GM12878 (cell line): ENCODE measurements around the gene SRSF8. TPM values are rescaled to one million over a fixed set of nuclear protein-coding genes. Genes with fewer than 3 reads are reported as not detected.

Source experiments
- ATAC-seq: fragments of 200-7000 bp; cut with Tn5 transposase; 3 replicates; pipeline ENCODE4 v1.9.1; 2020; ENCODE audit warnings: mild to moderate bottlenecking, moderate library complexity
- BruUV-seq: library from RNA; stranded (reverse); fragments of 400-500 nt; replicated peaks from 2 replicates; lab custom pipeline; 2021; lab: Mats Ljungman, UMichigan
- CTCF ChIA-PET: fragments of 300-600 bp; sonication (Branson Sonifier 250); formaldehyde crosslinking; extraction: SDS; loops from one replicate; lab custom pipeline; 2021; ENCODE audit warnings: inconsistent platforms; lab: Yijun Ruan, JAX
- POLR2A ChIA-PET: fragments of 350-600 bp; formaldehyde crosslinking; extraction: SDS; loops from one replicate; lab custom pipeline; 2021; ENCODE audit warnings: inconsistent platforms; lab: Charles Lee
- RAD21 ChIA-PET: fragments of 300-600 bp; sonication (Branson Sonifier 250); formaldehyde crosslinking; loops from one replicate; lab custom pipeline; 2023; ENCODE audit warnings: antibody characterized with exemption; ENCODE audit not compliant: unreplicated experiment; lab: Charles Lee
- SMC1A ChIA-PET: fragments of 300-600 bp; sonication (Branson Sonifier 250); formaldehyde crosslinking; loops from one replicate; lab custom pipeline; 2023; ENCODE audit not compliant: unreplicated experiment, uncharacterized antibody; lab: Charles Lee
- DNase-seq: peaks from one replicate; pipeline ENCODE4 v3.0.0-alpha.2; 2011; ENCODE audit warnings: low read depth, low spot score
- FAIRE-seq: peaks from 3 replicates; lab custom pipeline; 2011; peaks lifted over from hg19 to GRCh38; lab: Jason Lieb, UNC
- H2AFZ ChIP-seq: 2 replicates; pipeline ENCODE4 v1.6.0; 2011; ENCODE audit warnings: low read depth, low read length, control low read depth; ENCODE audit not compliant: control insufficient read depth
- H3K27ac ChIP-seq: 2 replicates; pipeline ENCODE4 v1.5.1; 2011; ENCODE audit warnings: control low read depth; ENCODE audit not compliant: control insufficient read depth, insufficient read depth
- H3K27me3 ChIP-seq, 2 experiments: replicated peaks in 1 of 2; 2 replicates each; pipeline versions ENCODE4 v1.6.0 to v1.6.1; 2011; ENCODE audit warnings: low read length in 1 of 2; ENCODE audit not compliant: control insufficient read depth in 2 of 2, insufficient read depth in 2 of 2
- H3K36me3 ChIP-seq, 2 experiments: 2 replicates each; pipeline ENCODE4 v1.5.1; 2011; ENCODE audit warnings: low read length in 1 of 2; ENCODE audit not compliant: control insufficient read depth in 2 of 2, insufficient read depth in 2 of 2
- H3K4me1 ChIP-seq: 2 replicates; pipeline ENCODE4 v1.6.1; 2011; ENCODE audit warnings: mild to moderate bottlenecking, low read length, moderate library complexity, mixed read lengths; ENCODE audit not compliant: control insufficient read depth, insufficient read depth
- H3K4me2 ChIP-seq: 2 replicates; pipeline ENCODE4 v1.6.0; 2011; ENCODE audit warnings: control low read depth; ENCODE audit not compliant: control insufficient read depth, insufficient read depth
- H3K4me3 ChIP-seq: fragments of 200-600 bp; sonication (generic); 2 replicates; pipeline ENCODE4 v1.5.1; 2016
- H3K79me2 ChIP-seq: 2 replicates; pipeline ENCODE4 v1.6.0; 2011; ENCODE audit warnings: low read length; ENCODE audit not compliant: control insufficient read depth, insufficient read depth
- H3K9ac ChIP-seq: 2 replicates; pipeline ENCODE4 v1.8.0; 2011; ENCODE audit warnings: low read length, control low read depth, mixed read lengths; ENCODE audit not compliant: control insufficient read depth, insufficient read depth
- H3K9me3 ChIP-seq: replicated peaks from 3 replicates; pipeline ENCODE4 v1.5.1; 2011; ENCODE audit warnings: mild to moderate bottlenecking, low read length; ENCODE audit not compliant: control insufficient read depth, insufficient read depth
- H4K20me1 ChIP-seq: 2 replicates; pipeline ENCODE4 v1.6.0; 2011; ENCODE audit not compliant: control insufficient read depth, insufficient read depth
- CBX5 ChIP-seq: sonication (generic); IDR thresholded peaks from 2 replicates; pipeline ENCODE4 v1.6.1; 2016; ENCODE audit warnings: low read depth, moderate library complexity, mild to moderate bottlenecking, inconsistent platforms
- CHD2 ChIP-seq: IDR thresholded peaks from 2 replicates; pipeline ENCODE4 v1.6.1; 2011; ENCODE audit warnings: low read depth, low read length, improper control_type of control experiment, borderline replicate concordance
- HDAC6 ChIP-seq: fragments of 200-600 bp; sonication (generic); IDR thresholded peaks from one replicate; pipeline ENCODE4 v1.8.0; 2017; ENCODE audit warnings: antibody characterized with exemption; ENCODE audit not compliant: unreplicated experiment
- IRF4 ChIP-seq: IDR thresholded peaks from 2 replicates; pipeline ENCODE4 v1.6.1; 2011; ENCODE audit warnings: low read depth, low read length
- JUND ChIP-seq: IDR thresholded peaks from 2 replicates; pipeline ENCODE4 v1.6.1; 2012; ENCODE audit warnings: low read depth, mild to moderate bottlenecking, low read length, improper control_type of control experiment, moderate library complexity
- NFYB ChIP-seq: IDR thresholded peaks from 2 replicates; pipeline ENCODE4 v1.6.1; 2011; ENCODE audit warnings: low read depth, mild to moderate bottlenecking, low read length, improper control_type of control experiment, moderate library complexity; ENCODE audit not compliant: insufficient read depth
- RAD21 ChIP-seq: IDR thresholded peaks from 2 replicates; pipeline ENCODE4 v1.6.1; 2011; ENCODE audit warnings: mild to moderate bottlenecking, low read depth, low read length, moderate library complexity; ENCODE audit not compliant: insufficient read depth
- RAD51 ChIP-seq: fragments of 450-650 bp; IDR thresholded peaks from 2 replicates; pipeline ENCODE4 v1.6.1; 2016; ENCODE audit warnings: moderate library complexity, mild to moderate bottlenecking, inconsistent platforms
- RELA ChIP-seq: fragments of 450-650 bp; IDR thresholded peaks from 2 replicates; pipeline ENCODE4 v1.8.0; 2014; ENCODE audit warnings: borderline replicate concordance; ENCODE audit not compliant: partially characterized antibody
- SRF ChIP-seq, 2 experiments: IDR thresholded peaks; 2 replicates each; pipeline ENCODE4 v1.6.1; 2011; ENCODE audit warnings: low read depth in 2 of 2, low read length in 2 of 2, mild to moderate bottlenecking in 1 of 2, moderate library complexity in 1 of 2
- TBL1XR1 ChIP-seq: IDR thresholded peaks from 2 replicates; pipeline ENCODE4 v1.6.1; 2012; ENCODE audit warnings: low read depth, low read length, improper control_type of control experiment
- ZBED1 ChIP-seq: IDR thresholded peaks from 2 replicates; pipeline ENCODE4 v1.6.1; 2016; ENCODE audit warnings: borderline replicate concordance
- ZSCAN29 ChIP-seq: fragments of 450-650 bp; IDR thresholded peaks from 2 replicates; pipeline ENCODE4 v1.6.1; 2017; ENCODE audit warnings: mild to moderate bottlenecking, moderate library complexity
- WGBS: methylation state at CpG from one replicate; pipeline ENCODE4 v1.1.6; 2016; ENCODE audit warnings: low lambda C conversion rate; ENCODE audit not compliant: insufficient replicate concordance, insufficient coverage; ENCODE audit errors: missing lambda C conversion rate; 5-methylcytosine and 5-hydroxymethylcytosine counted together
- in situ Hi-C: fragments of 300-500 bp; cut with MboI; formaldehyde crosslinking; loops from 9 replicates; pipeline ENCODE4 v1.14.3; 2018; ENCODE audit warnings: mixed read lengths
- intact Hi-C: fragments of 100-400 bp; cut with micrococcal nuclease; formaldehyde crosslinking; loops from one replicate; pipeline ENCODE4 v1.14.2; 2022; ENCODE audit not compliant: unreplicated experiment
- polyA plus RNA-seq, 11 experiments: library from polyadenylated mRNA; depleted of rRNA in 4 of 11; unstranded in 6 of 11; stranded (reverse) in 5 of 11; fragments of >200 nt; fragmentation: Nextera tagmentation in 4 of 11; fragmentation: Illumina TruSeq in 1 of 11; extraction: Ambion mirVana in 4 of 11; extraction: Trizol in 1 of 11; gene quantifications; 1 replicate in 1 of 11; 2 replicates in 10 of 11; pipeline versions ENCODE4 v1.2.1 to v1.2.3, GENCODE V29; 2011 to 2016; ENCODE audit warnings: inconsistent platforms in 2 of 11, missing spikeins in 2 of 11, low read depth in 1 of 11
- total RNA-seq, 4 experiments: library from RNA; depleted of rRNA in 3 of 4; stranded (reverse); fragments of >200 nt in 3 of 4; fragmentation: Illumina TruSeq in 1 of 4; extraction: Trizol in 1 of 4; gene quantifications; 2 replicates each; pipeline versions ENCODE4 v1.2.1 to v1.2.3, GENCODE V29; 2013 to 2021

The SRSF8 gene
- total and polyA plus RNA-seq, 10 of the 15 experiments (the other 5 are each of a cell fraction or from before 2014, with no cell fraction given): 14.2 to 43.1 (median 27.1) TPM

DNA sequence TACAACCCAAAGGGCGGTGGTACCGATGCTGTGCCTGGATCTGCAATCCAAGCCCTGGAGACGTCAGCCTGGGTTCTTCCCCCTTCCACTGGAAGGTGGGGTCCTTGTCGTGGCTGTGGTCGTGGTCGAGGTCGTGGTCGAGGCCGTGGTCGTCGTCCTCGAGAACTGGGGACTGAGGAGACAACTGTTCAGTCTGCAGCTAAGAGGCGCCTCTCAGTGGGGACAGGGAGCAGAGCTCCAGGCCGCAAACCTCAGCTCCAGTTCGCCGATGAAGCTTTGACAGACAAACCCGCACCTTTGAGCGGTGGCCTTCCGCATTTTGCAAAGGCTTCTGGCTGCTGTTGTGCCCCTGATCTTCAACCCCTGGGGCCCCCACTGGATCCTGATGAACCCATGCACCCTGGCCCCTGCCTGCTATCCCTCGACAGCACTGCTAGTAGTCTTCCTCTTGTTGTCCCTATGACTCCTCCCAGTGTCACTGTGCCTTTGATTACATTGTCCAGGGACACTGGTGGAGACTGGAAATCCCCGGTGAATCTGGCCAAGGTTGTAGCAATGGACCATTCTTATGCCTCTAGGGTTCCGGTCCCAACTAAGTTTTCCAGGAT lies 16.0 kb upstream of the SRSF8 start:
- ChIA-PET SMC1A (no interaction called here), RAD21 (no interaction called here), CTCF (no interaction called here), POLR2A (no interaction called here)
- no peak overlapping the region for H3K4me3 ChIP-seq
- H4K20me1 ChIP-seq: no peaks in the 10 kb centered on the region
- H3K9ac ChIP-seq: no peak overlapping the region
- DNase-seq: no peak
- ATAC-seq: no peak
- peaks cover 5% of the 10 kb centered on the region; the same call in 1 of the 2 replicates for H3K4me1 ChIP-seq
- WGBS: 61% methylated on average over 22 of the region's 22 CpGs
- H3K9me3 ChIP-seq: no peaks in the 10 kb centered on the region
- TF ChIP-seq CBX5 (no peak), RAD21 (no peak), ZBED1 (no peak), RELA (no peak)
- in situ Hi-C loops: no loop called here
- no peak overlapping the region for H2AFZ ChIP-seq
- intact Hi-C loops: no loop called here
- no peaks in the 10 kb centered on the region for H3K36me3 ChIP-seq
- no TSS peak for BruUV-seq
- H3K79me2 ChIP-seq: no peaks in the 10 kb centered on the region
- no peak overlapping the region for H3K4me2 ChIP-seq
- H3K27ac ChIP-seq: no peak overlapping the region
- FAIRE-seq: no peak
- H3K27me3 ChIP-seq: no peaks in the 10 kb centered on the region

DNA sequence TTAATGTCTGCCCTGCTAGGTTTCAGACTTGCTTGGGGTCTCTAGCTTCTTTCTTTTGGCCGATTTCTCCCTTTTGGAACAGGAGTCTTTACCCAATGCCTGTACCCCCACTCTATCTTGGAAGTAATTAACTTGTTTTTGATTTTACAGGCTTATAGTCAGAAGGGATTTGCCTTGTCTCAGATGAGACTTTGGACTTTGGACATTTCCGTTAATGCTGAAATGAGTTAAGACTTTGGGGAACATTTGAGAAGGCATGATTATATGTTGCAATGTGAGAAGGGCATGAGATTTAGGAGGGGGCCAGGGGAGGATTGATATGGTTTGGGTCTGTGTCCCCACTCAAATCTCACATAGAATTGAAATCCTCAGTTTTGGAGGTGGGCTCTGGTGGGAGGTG lies 12.4 kb upstream of the SRSF8 start:
- no TSS peak for BruUV-seq
- ChIA-PET CTCF (interaction anchor here (3.0 kb wide), 1 partner anchor 14 kb away, joined by 21 read pairs; the partner anchor contains the start of gene SRSF8), POLR2A (interaction anchor here (4.1 kb wide), 1 partner anchor 13 kb away, joined by 14 read pairs; the partner anchor contains the start of gene SRSF8), RAD21 (no interaction called here), SMC1A (interaction anchor here (0.5 to 1.9 kb wide), 2 partner anchors 96 to 706 kb away, joined by 3 to 6 read pairs; no protein-coding TSS in a partner anchor)
- no peak overlapping the region for H2AFZ ChIP-seq
- no peaks in the 10 kb centered on the region for H3K27me3 ChIP-seq
- no peaks in the 10 kb centered on the region for H3K36me3 ChIP-seq
- TF ChIP-seq HDAC6 (no peak), ZSCAN29 (no peak), IRF4 (no peak), RAD51 (no peak), NFYB (no peak), SRF (IDR thresholded peaks at IDR 0.05; ENCODE audit: low read depth in 2 of 2, low read length in 2 of 2) (no peak), JUND (no peak), CHD2 (no peak), TBL1XR1 (no peak)
- no peak overlapping the region for H3K27ac ChIP-seq
- FAIRE-seq: no peak
- no peaks in the 10 kb centered on the region for H4K20me1 ChIP-seq
- ATAC-seq: no peak
- H3K79me2 ChIP-seq: no peaks in the 10 kb centered on the region
- no peak for DNase-seq
- intact Hi-C loops (no loop called here), in situ Hi-C loops (no loop called here)
- H3K9me3 ChIP-seq: no peaks in the 10 kb centered on the region
- no peak overlapping the region for H3K4me3 ChIP-seq
- WGBS: 67% methylated on average over 2 of the region's 2 CpGs
- H3K4me1 ChIP-seq: peaks cover 5% of the 10 kb centered on the region; the same call in 1 of the 2 replicates
- no peak overlapping the region for H3K4me2 ChIP-seq
- H3K9ac ChIP-seq: no peak overlapping the region
